Duodenal mucosa (tissue), 2 donors: ENCODE data around the gene SCN2B.
A peak's percentile ranks its signal among the peaks of the same experiment; 100 is the strongest.
"Not testable (repeated sequence)": the region's sequence is repeated elsewhere in the genome, so short reads cannot be mapped to it uniquely, and the experiment has no call there.

Experiments
- H3K27ac ChIP-seq: one replicate; pipeline ENCODE4 v1.7.0; 2013; ENCODE audit warnings: low read depth, low read length
- H3K27me3 ChIP-seq, 2 donors: one replicate each; pipeline ENCODE4 v1.7.0; 2013; ENCODE audit warnings: low read length in 2 of 2, control low read depth in 1 of 2; ENCODE audit not compliant: insufficient read depth in 2 of 2, control insufficient read depth in 1 of 2
- H3K36me3 ChIP-seq, 2 donors: one replicate each; pipeline ENCODE4 v1.7.0; 2013; ENCODE audit warnings: low read length in 2 of 2, control low read depth in 1 of 2; ENCODE audit not compliant: insufficient read depth in 2 of 2, control insufficient read depth in 1 of 2
- H3K4me1 ChIP-seq, 2 donors: one replicate each; pipeline ENCODE4 v1.7.0; 2013; ENCODE audit warnings: low read length in 2 of 2, control low read depth in 1 of 2; ENCODE audit not compliant: insufficient read depth in 2 of 2, control insufficient read depth in 1 of 2
- H3K4me3 ChIP-seq, 2 donors: one replicate each; pipeline ENCODE4 v1.7.0; 2013; ENCODE audit warnings: low read length in 2 of 2, low read depth in 1 of 2
- H3K9ac ChIP-seq, 2 donors: one replicate each; pipeline ENCODE4 v1.7.0; 2013; ENCODE audit warnings: low read length in 2 of 2, low read depth in 1 of 2
- H3K9me3 ChIP-seq, 2 donors: one replicate each; pipeline ENCODE4 v1.7.0; 2013; ENCODE audit warnings: low read length in 2 of 2, control low read depth in 1 of 2; ENCODE audit not compliant: control insufficient read depth in 1 of 2

Gene SCN2B

GRCh38 chr11:118198370-118198769 lies 21.9 kb upstream of the SCN2B start:
- Histone ChIP-seq H3K4me1 (peaks cover 44 to 46% of the 10 kb centered on the region in 2 donors), H3K9ac (peak overlapping the region in 1 of 2 donors; percentile 37), H3K27ac (no peak overlapping the region), H3K27me3 (no peaks in the 10 kb centered on the region), H3K9me3 (no peaks in the 10 kb centered on the region), H3K36me3 (no peaks in the 10 kb centered on the region), H3K4me3 (peak overlapping the region; percentile 17 to 40)

GRCh38 chr11:118194835-118195627 lies 18.6 kb upstream of the SCN2B start:
- H3K9me3 ChIP-seq: no peaks in the 10 kb centered on the region
- H3K27ac ChIP-seq: no peak overlapping the region
- peaks cover 18 to 24% of the 10 kb centered on the region in 2 donors for H3K4me1 ChIP-seq
- no peaks in the 10 kb centered on the region for H3K36me3 ChIP-seq
- peak overlapping the region in 1 of 2 donors; percentile 21 for H3K9ac ChIP-seq
- H3K27me3 ChIP-seq: no peaks in the 10 kb centered on the region
- no peak overlapping the region for H3K4me3 ChIP-seq

GRCh38 chr11:118193910-118194566 lies 17.6 kb upstream of the SCN2B start:
- Histone ChIP-seq H3K9me3 (no peaks in the 10 kb centered on the region), H3K9ac (no peak overlapping the region), H3K4me3 (no peak overlapping the region), H3K27ac (no peak overlapping the region), H3K4me1 (peaks cover 18 to 24% of the 10 kb centered on the region in 2 donors), H3K27me3 (no peaks in the 10 kb centered on the region), H3K36me3 (no peaks in the 10 kb centered on the region)

GRCh38 chr11:118192817-118193216 lies 16.4 kb upstream of the SCN2B start:
- H3K9ac ChIP-seq, H3K27me3 ChIP-seq, H3K4me3 ChIP-seq, H3K36me3 ChIP-seq, H3K27ac ChIP-seq, H3K9me3 ChIP-seq: not testable (repeated sequence)
- peaks cover 11 to 14% of the 10 kb centered on the region in 2 donors for H3K4me1 ChIP-seq

- H3K27me3 ChIP-seq, H3K9me3 ChIP-seq, H3K27ac ChIP-seq, H3K36me3 ChIP-seq, H3K9ac ChIP-seq, H3K4me3 ChIP-seq: not testable (repeated sequence)
- H3K4me1 ChIP-seq: peaks cover 11 to 15% of the 10 kb centered on the region in 2 donors
Measured at GRCh38 chr11:118190942-118191506, 14.6 kb upstream of the SCN2B start.

- Histone ChIP-seq H3K4me1 (peaks cover 0 to 3% of the 10 kb centered on the region in 2 donors), H3K9me3 (no peaks in the 10 kb centered on the region), H3K4me3 (no peak overlapping the region), H3K27me3 (peaks cover 0 to 3% of the 10 kb centered on the region in 2 donors), H3K36me3 (no peaks in the 10 kb centered on the region), H3K27ac (no peak overlapping the region), H3K9ac (no peak overlapping the region)
Measured at GRCh38 chr11:118186346-118187107, 10.1 kb upstream of the SCN2B start.

GRCh38 chr11:118184784-118185579 lies 8.5 kb upstream of the SCN2B start:
- no peaks in the 10 kb centered on the region for H3K9me3 ChIP-seq
- no peaks in the 10 kb centered on the region for H3K36me3 ChIP-seq
- no peak overlapping the region for H3K4me3 ChIP-seq
- no peak overlapping the region for H3K9ac ChIP-seq
- no peak overlapping the region for H3K27ac ChIP-seq
- peaks cover 0 to 3% of the 10 kb centered on the region in 2 donors for H3K27me3 ChIP-seq
- H3K4me1 ChIP-seq: peaks cover 0 to 3% of the 10 kb centered on the region in 2 donors

GRCh38 chr11:118183691-118184090 lies 7.3 kb upstream of the SCN2B start:
- not testable (repeated sequence) for H3K27ac ChIP-seq, H3K36me3 ChIP-seq, H3K9ac ChIP-seq, H3K27me3 ChIP-seq, H3K9me3 ChIP-seq, H3K4me1 ChIP-seq, H3K4me3 ChIP-seq

- H3K36me3 ChIP-seq: no peaks in the 10 kb centered on the region
- H3K4me1 ChIP-seq: peaks cover 5 to 7% of the 10 kb centered on the region in 2 donors
- H3K9ac ChIP-seq: no peak overlapping the region
- H3K27ac ChIP-seq: no peak overlapping the region
- peaks cover 0 to 12% of the 10 kb centered on the region in 2 donors for H3K27me3 ChIP-seq
- H3K4me3 ChIP-seq: no peak overlapping the region
- H3K9me3 ChIP-seq: no peaks in the 10 kb centered on the region
Measured at GRCh38 chr11:118180300-118180703, 3.9 kb upstream of the SCN2B start.
